HG03354 (cell line): ENCODE data around the gene PLIN3.
"Not testable (repeated sequence)": the region's sequence is repeated elsewhere in the genome, so short reads cannot be mapped to it uniquely, and the experiment has no call there.

Experiments
- ATAC-seq: cut with Tn5 transposase; IDR thresholded peaks from one replicate; pipeline ENCODE4 v1.9.1; 2021; ENCODE audit warnings: mild to moderate bottlenecking; ENCODE audit not compliant: unreplicated experiment, poor library complexity, severe bottlenecking

The PLIN3 gene

GRCh38 chr19:4867534-4868285, at the start of gene PLIN3:
PLIN3 (minus strand) TSS chr19:4867667; CDS start chr19:4861394, 6,273 bp downstream.
- peak; percentile 76 for ATAC-seq

GRCh38 chr19:4916292-4917082, 49.0 kb upstream of the PLIN3 start:
- ATAC-seq = peak; percentile 51

- no peak for ATAC-seq
Observed at GRCh38 chr19:4914736-4915501, 47.5 kb upstream of the PLIN3 start.

GRCh38 chr19:4913996-4914735, 46.7 kb upstream of the PLIN3 start:
- ATAC-seq = no peak

GRCh38 chr19:4911786-4912672, 44.6 kb upstream of the PLIN3 start:
- no peak for ATAC-seq

- no peak for ATAC-seq
Observed at GRCh38 chr19:4911314-4911713, 43.8 kb upstream of the PLIN3 start.

GRCh38 chr19:4910594-4911281, 43.3 kb upstream of the PLIN3 start:
- no peak for ATAC-seq

- peak; percentile 73 for ATAC-seq
Observed at GRCh38 chr19:4909897-4910593, 42.6 kb upstream of the PLIN3 start.

GRCh38 chr19:4909156-4909896, 41.9 kb upstream of the PLIN3 start, which contains the start of gene UHRF1:
UHRF1 (plus strand) TSS chr19:4909501; CDS start chr19:4910886, 1,385 bp downstream.
- ATAC-seq = peak; percentile 28

- no peak for ATAC-seq
Observed at GRCh38 chr19:4908781-4909155, 41.3 kb upstream of the PLIN3 start.

- no peak for ATAC-seq
Observed at GRCh38 chr19:4908360-4908759, 40.9 kb upstream of the PLIN3 start.

GRCh38 chr19:4906963-4907362, 39.5 kb upstream of the PLIN3 start:
- ATAC-seq = no peak

- ATAC-seq = no peak
Observed at GRCh38 chr19:4904481-4904880, 37.0 kb upstream of the PLIN3 start.

GRCh38 chr19:4902796-4903195, 35.3 kb upstream of the PLIN3 start, which contains the start of gene ARRDC5:
ARRDC5 (minus strand) TSS chr19:4902896; CDS start chr19:4902825, 71 bp downstream.
- ATAC-seq = no peak

- ATAC-seq = not testable (repeated sequence)
Observed at GRCh38 chr19:4900879-4901278, 33.4 kb upstream of the PLIN3 start.

GRCh38 chr19:4897146-4897545, 29.7 kb upstream of the PLIN3 start:
- ATAC-seq = no peak

GRCh38 chr19:4896372-4896771, 28.9 kb upstream of the PLIN3 start:
- no peak for ATAC-seq
